GM23248 (cell line): ENCODE results near the gene RAMACL.

Experiments used
- EZH2 ChIP-seq: fragments of 200-600 bp; sonication (generic); IDR thresholded peaks from 2 replicates; pipeline ENCODE4 v1.6.1; 2018; ENCODE audit warnings: antibody characterized with exemption, mild to moderate bottlenecking; ENCODE audit not compliant: insufficient read depth, poor library complexity, severe bottlenecking
- EZH2phosphoT487 ChIP-seq: fragments of 200-600 bp; sonication (generic); IDR thresholded peaks from 2 replicates; pipeline ENCODE4 v1.6.1; 2018; ENCODE audit warnings: antibody characterized with exemption, moderate library complexity, mild to moderate bottlenecking, low read depth; ENCODE audit not compliant: insufficient read depth

DNA sequence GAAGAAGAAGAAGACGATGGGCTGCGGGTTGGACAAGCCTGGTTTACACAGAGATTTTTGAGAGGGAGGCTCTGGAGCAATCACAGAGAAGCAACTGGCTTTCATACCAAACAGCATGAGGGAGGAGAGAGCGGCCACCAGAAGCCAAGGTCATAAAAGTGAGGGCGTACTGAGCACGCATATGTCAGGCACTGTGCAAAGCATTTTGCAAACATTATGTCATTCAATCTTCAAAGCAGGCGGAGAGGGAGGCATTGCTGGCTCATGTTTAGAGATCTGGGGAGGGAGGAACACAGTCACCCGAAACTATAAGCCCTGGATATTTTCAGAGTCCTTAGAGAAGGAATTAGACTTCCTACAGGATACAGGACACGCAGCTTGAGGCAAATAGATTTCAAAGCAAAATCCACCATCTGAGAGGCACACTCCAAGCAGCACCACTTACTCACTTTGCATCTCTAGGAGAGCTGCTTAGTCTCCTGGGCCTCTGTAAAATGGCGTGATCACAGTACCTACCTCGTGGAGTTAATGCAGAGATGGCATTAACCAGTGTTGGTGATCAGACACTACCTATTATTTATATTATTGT is 24.6 kb downstream of the RAMACL start:
- TF ChIP-seq EZH2 (no peak), EZH2phosphoT487 (no peak)
